ENCODE measurements around the gene RYK.

The RYK gene

GRCh38 chr3:134214239-134214638 is 36.4 kb downstream of the RYK start:
- Histone ChIP-seq H3K79me1 (ENCODE audit: low read depth, low read length) (peaks cover 2% of the 10 kb centered on the region), H3K14ac (ENCODE audit: low read length) (no peak overlapping the region), H3K9ac (ENCODE audit: low read depth, low read length, poor library complexity) (no peak overlapping the region), H3K4me2 (ENCODE audit: insufficient read depth, low read length, poor library complexity, severe bottlenecking) (no peak overlapping the region), H2AK5ac (ENCODE audit: low read depth, low read length) (no peak overlapping the region), H3K4ac (ENCODE audit: low read length) (no peak overlapping the region), H3K4me1 (ENCODE audit: control insufficient read depth in 2 of 2, insufficient read depth in 1 of 2, low read depth in 1 of 2, low read length in 2 of 2) (peaks cover 0 to 2% of the 10 kb centered on the region in 2 donors), H3K27me3 (ENCODE audit: control insufficient read depth in 3 of 3, insufficient read depth in 3 of 3, low read depth in 1 of 3, low read length in 3 of 3) (no peaks in the 10 kb centered on the region), H3K23ac (ENCODE audit: low read depth, low read length, poor library complexity) (no peak overlapping the region), H2AFZ (ENCODE audit: low read length) (no peak overlapping the region), H2BK5ac (ENCODE audit: low read length) (no peak overlapping the region), H2BK120ac (ENCODE audit: low read depth, low read length) (no peak overlapping the region), H3K36me3 (replicated peaks in 1 of 2; ENCODE audit: control insufficient read depth in 2 of 2, insufficient read depth in 2 of 2, low read length in 2 of 2) (peaks cover 4 to 39% of the 10 kb centered on the region in 2 donors), H4K8ac (ENCODE audit: low read depth, low read length) (no peak overlapping the region), H4K91ac (ENCODE audit: low read depth, low read length, poor library complexity) (no peak overlapping the region), H3K9me3 (replicated peaks in 1 of 2; ENCODE audit: control insufficient read depth in 2 of 2, insufficient read depth in 1 of 2, low read depth in 1 of 2, low read length in 2 of 2) (no peaks in the 10 kb centered on the region), H3K27ac (replicated peaks; ENCODE audit: low read length) (no peak overlapping the region), H2BK15ac (ENCODE audit: low read length) (no peak overlapping the region), H3K18ac (ENCODE audit: low read length) (no peak overlapping the region), H3K4me3 (ENCODE audit: low read length in 2 of 2) (no peak overlapping the region), H2BK12ac (ENCODE audit: low read length) (no peak overlapping the region)
- no peak for DNase-seq (ENCODE audit: low spot score)
- WGBS, 2 donors (ENCODE audit: extremely low coverage in 2 of 2, insufficient read length in 2 of 2, insufficient replicate concordance in 1 of 2): no CpG with 5 or more reads among the region's 2 CpGs

GRCh38 chr3:134212967-134213665 is 37.5 kb downstream of the RYK start:
- Histone ChIP-seq H3K4me3 (ENCODE audit: low read length in 2 of 2) (no peak overlapping the region), H2AFZ (ENCODE audit: low read length) (no peak overlapping the region), H4K91ac (ENCODE audit: low read depth, low read length, poor library complexity) (no peak overlapping the region), H3K9me3 (replicated peaks in 1 of 2; ENCODE audit: control insufficient read depth in 2 of 2, insufficient read depth in 1 of 2, low read depth in 1 of 2, low read length in 2 of 2) (no peaks in the 10 kb centered on the region), H2AK5ac (ENCODE audit: low read depth, low read length) (no peak overlapping the region), H2BK5ac (ENCODE audit: low read length) (no peak overlapping the region), H3K23ac (ENCODE audit: low read depth, low read length, poor library complexity) (no peak overlapping the region), H3K4me2 (ENCODE audit: insufficient read depth, low read length, poor library complexity, severe bottlenecking) (no peak overlapping the region), H3K18ac (ENCODE audit: low read length) (no peak overlapping the region), H3K4me1 (ENCODE audit: control insufficient read depth in 2 of 2, insufficient read depth in 1 of 2, low read depth in 1 of 2, low read length in 2 of 2) (no peaks in the 10 kb centered on the region), H2BK12ac (ENCODE audit: low read length) (no peak overlapping the region), H3K14ac (ENCODE audit: low read length) (no peak overlapping the region), H3K27me3 (ENCODE audit: control insufficient read depth in 3 of 3, insufficient read depth in 3 of 3, low read depth in 1 of 3, low read length in 3 of 3) (no peaks in the 10 kb centered on the region), H3K36me3 (replicated peaks in 1 of 2; ENCODE audit: control insufficient read depth in 2 of 2, insufficient read depth in 2 of 2, low read length in 2 of 2) (peaks cover 5 to 45% of the 10 kb centered on the region in 2 donors), H3K9ac (ENCODE audit: low read depth, low read length, poor library complexity) (no peak overlapping the region), H3K27ac (replicated peaks; ENCODE audit: low read length) (peak overlapping the region; percentile 23), H4K8ac (ENCODE audit: low read depth, low read length) (no peak overlapping the region), H3K4ac (ENCODE audit: low read length) (no peak overlapping the region), H2BK15ac (ENCODE audit: low read length) (no peak overlapping the region), H2BK120ac (ENCODE audit: low read depth, low read length) (no peak overlapping the region), H3K79me1 (ENCODE audit: low read depth, low read length) (peaks cover 2% of the 10 kb centered on the region)
- WGBS, 2 donors (ENCODE audit: extremely low coverage in 2 of 2, insufficient read length in 2 of 2, insufficient replicate concordance in 1 of 2): no CpG with 5 or more reads among the region's 3 CpGs
- DNase-seq (ENCODE audit: low spot score): peak; percentile 81

GRCh38 chr3:134211797-134212196 is 38.9 kb downstream of the RYK start:
- H3K9me3 ChIP-seq (replicated peaks in 1 of 2; ENCODE audit: control insufficient read depth in 2 of 2, insufficient read depth in 1 of 2, low read depth in 1 of 2, low read length in 2 of 2): no peaks in the 10 kb centered on the region
- no peak overlapping the region for H2BK5ac ChIP-seq (ENCODE audit: low read length)
- peaks cover 6 to 51% of the 10 kb centered on the region in 2 donors for H3K36me3 ChIP-seq (replicated peaks in 1 of 2; ENCODE audit: control insufficient read depth in 2 of 2, insufficient read depth in 2 of 2, low read length in 2 of 2)
- H2AFZ ChIP-seq (ENCODE audit: low read length): no peak overlapping the region
- no peak overlapping the region for H3K4me3 ChIP-seq (ENCODE audit: low read length in 2 of 2)
- H2BK15ac ChIP-seq (ENCODE audit: low read length): no peak overlapping the region
- H3K14ac ChIP-seq (ENCODE audit: low read length): no peak overlapping the region
- no peak overlapping the region for H4K8ac ChIP-seq (ENCODE audit: low read depth, low read length)
- no peak overlapping the region for H3K27ac ChIP-seq (replicated peaks; ENCODE audit: low read length)
- DNase-seq (ENCODE audit: low spot score): no peak
- H2BK120ac ChIP-seq (ENCODE audit: low read depth, low read length): no peak overlapping the region
- H3K9ac ChIP-seq (ENCODE audit: low read depth, low read length, poor library complexity): no peak overlapping the region
- no peaks in the 10 kb centered on the region for H3K4me1 ChIP-seq (ENCODE audit: control insufficient read depth in 2 of 2, insufficient read depth in 1 of 2, low read depth in 1 of 2, low read length in 2 of 2)
- H2AK5ac ChIP-seq (ENCODE audit: low read depth, low read length): no peak overlapping the region
- H2BK12ac ChIP-seq (ENCODE audit: low read length): no peak overlapping the region
- peaks cover 2% of the 10 kb centered on the region for H3K79me1 ChIP-seq (ENCODE audit: low read depth, low read length)
- no peaks in the 10 kb centered on the region for H3K27me3 ChIP-seq (ENCODE audit: control insufficient read depth in 3 of 3, insufficient read depth in 3 of 3, low read depth in 1 of 3, low read length in 3 of 3)
- no peak overlapping the region for H3K23ac ChIP-seq (ENCODE audit: low read depth, low read length, poor library complexity)
- no peak overlapping the region for H3K4ac ChIP-seq (ENCODE audit: low read length)
- H4K91ac ChIP-seq (ENCODE audit: low read depth, low read length, poor library complexity): no peak overlapping the region
- WGBS, 2 donors (ENCODE audit: extremely low coverage in 2 of 2, insufficient read length in 2 of 2, insufficient replicate concordance in 1 of 2): no CpG with 5 or more reads among the region's 2 CpGs
- H3K4me2 ChIP-seq (ENCODE audit: insufficient read depth, low read length, poor library complexity, severe bottlenecking): no peak overlapping the region
- H3K18ac ChIP-seq (ENCODE audit: low read length): no peak overlapping the region

GRCh38 chr3:134205451-134205850 is 45.2 kb downstream of the RYK start:
- no peaks in the 10 kb centered on the region for H3K79me1 ChIP-seq (ENCODE audit: low read depth, low read length)
- no peaks in the 10 kb centered on the region for H3K27me3 ChIP-seq (ENCODE audit: control insufficient read depth in 3 of 3, insufficient read depth in 3 of 3, low read depth in 1 of 3, low read length in 3 of 3)
- no peak overlapping the region for H2BK5ac ChIP-seq (ENCODE audit: low read length)
- H3K14ac ChIP-seq (ENCODE audit: low read length): no peak overlapping the region
- H3K4ac ChIP-seq (ENCODE audit: low read length): no peak overlapping the region
- no peak for DNase-seq (ENCODE audit: low spot score)
- no peak overlapping the region for H3K4me3 ChIP-seq (ENCODE audit: low read length in 2 of 2)
- H3K18ac ChIP-seq (ENCODE audit: low read length): no peak overlapping the region
- peaks cover 14 to 90% of the 10 kb centered on the region in 2 donors for H3K36me3 ChIP-seq (replicated peaks in 1 of 2; ENCODE audit: control insufficient read depth in 2 of 2, insufficient read depth in 2 of 2, low read length in 2 of 2)
- H3K9ac ChIP-seq (ENCODE audit: low read depth, low read length, poor library complexity): no peak overlapping the region
- H2BK15ac ChIP-seq (ENCODE audit: low read length): no peak overlapping the region
- H4K8ac ChIP-seq (ENCODE audit: low read depth, low read length): no peak overlapping the region
- H3K27ac ChIP-seq (replicated peaks; ENCODE audit: low read length): no peak overlapping the region
- no peak overlapping the region for H2AFZ ChIP-seq (ENCODE audit: low read length)
- H3K9me3 ChIP-seq (replicated peaks in 1 of 2; ENCODE audit: control insufficient read depth in 2 of 2, insufficient read depth in 1 of 2, low read depth in 1 of 2, low read length in 2 of 2): no peaks in the 10 kb centered on the region
- H2BK120ac ChIP-seq (ENCODE audit: low read depth, low read length): no peak overlapping the region
- WGBS, 2 donors (ENCODE audit: extremely low coverage in 2 of 2, insufficient read length in 2 of 2, insufficient replicate concordance in 1 of 2): no CpG with 5 or more reads among the region's 4 CpGs
- H3K4me1 ChIP-seq (ENCODE audit: control insufficient read depth in 2 of 2, insufficient read depth in 1 of 2, low read depth in 1 of 2, low read length in 2 of 2): peaks cover 0 to 2% of the 10 kb centered on the region in 2 donors
- H3K23ac ChIP-seq (ENCODE audit: low read depth, low read length, poor library complexity): no peak overlapping the region
- H4K91ac ChIP-seq (ENCODE audit: low read depth, low read length, poor library complexity): no peak overlapping the region
- no peak overlapping the region for H2AK5ac ChIP-seq (ENCODE audit: low read depth, low read length)
- no peak overlapping the region for H3K4me2 ChIP-seq (ENCODE audit: insufficient read depth, low read length, poor library complexity, severe bottlenecking)
- H2BK12ac ChIP-seq (ENCODE audit: low read length): no peak overlapping the region

Measured in neuronal stem cell (in vitro differentiated cells).